Activated gamma-delta T cell treated with anti-CD3 and anti-CD28 coated beads, Interleukin-2, amount 50 U/mL, for 16 hours (primary cell): ENCODE data around the gene KANSL1.
"Not testable (repeated sequence)": the region's sequence is repeated elsewhere in the genome, so short reads cannot be mapped to it uniquely, and the experiment has no call there.

Experiments
- DNase-seq: peaks from one replicate; pipeline ENCODE4 v3.0.0-alpha.2; 2020; ENCODE audit warnings: low read depth

KANSL1 gene

GRCh38 chr17:46109603-46110189 lies 83.5 kb downstream of the KANSL1 start:
- no peak for DNase-seq

GRCh38 chr17:46108550-46109110 lies 84.6 kb downstream of the KANSL1 start:
- no peak for DNase-seq

- DNase-seq: no peak
Observed at GRCh38 chr17:46108120-46108519, 85.1 kb downstream of the KANSL1 start.

- DNase-seq: no peak
Observed at GRCh38 chr17:46106966-46107644, 86.1 kb downstream of the KANSL1 start.

- not testable (repeated sequence) for DNase-seq
Observed at GRCh38 chr17:46102806-46103205, 90.4 kb downstream of the KANSL1 start.

- DNase-seq: not testable (repeated sequence)
Observed at GRCh38 chr17:46101785-46102617, 91.2 kb downstream of the KANSL1 start.

- no peak for DNase-seq
Observed at GRCh38 chr17:46100590-46100989, 92.6 kb downstream of the KANSL1 start.

GRCh38 chr17:46099865-46100264 lies 93.4 kb downstream of the KANSL1 start:
- DNase-seq: no peak

GRCh38 chr17:46097497-46097896 lies 95.7 kb downstream of the KANSL1 start:
- no peak for DNase-seq

GRCh38 chr17:46092991-46093390 lies 100.2 kb downstream of the KANSL1 start:
- DNase-seq: no peak

GRCh38 chr17:46090871-46091270 lies 102.4 kb downstream of the KANSL1 start:
- DNase-seq: no peak

GRCh38 chr17:46089389-46089965 lies 103.8 kb downstream of the KANSL1 start:
- DNase-seq: no peak

GRCh38 chr17:46088595-46088994 lies 104.6 kb downstream of the KANSL1 start:
- no peak for DNase-seq

GRCh38 chr17:46087871-46088270 lies 105.4 kb downstream of the KANSL1 start:
- DNase-seq: not testable (repeated sequence)

- no peak for DNase-seq
Observed at GRCh38 chr17:46086821-46087220, 106.4 kb downstream of the KANSL1 start.

GRCh38 chr17:46085522-46085921 lies 107.7 kb downstream of the KANSL1 start:
- DNase-seq: no peak

GRCh38 chr17:46082257-46082656 lies 111.0 kb downstream of the KANSL1 start:
- no peak for DNase-seq

GRCh38 chr17:46081018-46081320 lies 112.3 kb downstream of the KANSL1 start:
- no peak for DNase-seq

GRCh38 chr17:46080118-46081017 lies 112.9 kb downstream of the KANSL1 start:
- no peak for DNase-seq

- DNase-seq: no peak
Observed at GRCh38 chr17:46078675-46079074, 114.6 kb downstream of the KANSL1 start.

GRCh38 chr17:46074540-46074939 lies 118.7 kb downstream of the KANSL1 start:
- no peak for DNase-seq
